ENCODE data around the gene TNS3.
"Not testable (repeated sequence)": the region's sequence is repeated elsewhere in the genome, so short reads cannot be mapped to it uniquely, and the experiment has no call there.

The TNS3 gene

GRCh38 chr7:47581804-47582763 lies at the start of gene TNS3:
TNS3 (minus strand) TSS chr7:47582111; CDS start chr7:47439636, 142,475 bp downstream.
- DNase-seq (ENCODE audit: low spot score) (no peak), FAIRE-seq (no peak)

DNA sequence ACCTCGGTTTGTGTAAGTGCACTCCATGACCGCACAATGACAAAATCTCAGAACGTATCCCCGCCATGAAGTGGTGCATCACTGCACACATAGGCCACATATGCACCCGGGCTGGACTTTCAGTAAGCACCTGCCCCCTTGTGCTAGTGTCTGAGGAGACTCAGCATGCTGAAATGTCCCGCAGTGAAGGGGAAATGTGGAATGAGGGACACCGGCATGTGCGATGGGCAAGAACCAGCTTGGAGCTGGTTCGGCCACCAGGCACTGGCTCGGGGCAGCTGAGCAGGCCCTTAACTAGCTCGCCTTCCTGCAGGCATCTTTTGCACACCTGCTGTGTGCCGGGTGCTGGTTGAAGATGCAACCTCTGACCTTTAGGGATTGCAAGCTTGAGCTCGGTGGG lies 49.8 kb upstream of the TNS3 start:
- DNase-seq (ENCODE audit: low spot score) (no peak), FAIRE-seq (no peak)

- FAIRE-seq (no peak), DNase-seq (ENCODE audit: low spot score) (no peak)
Measured at GRCh38 chr7:47627580-47628283, 45.8 kb upstream of the TNS3 start.

GRCh38 chr7:47625861-47626715 lies 44.2 kb upstream of the TNS3 start:
- no peak for FAIRE-seq
- DNase-seq (ENCODE audit: low spot score): no peak

DNA sequence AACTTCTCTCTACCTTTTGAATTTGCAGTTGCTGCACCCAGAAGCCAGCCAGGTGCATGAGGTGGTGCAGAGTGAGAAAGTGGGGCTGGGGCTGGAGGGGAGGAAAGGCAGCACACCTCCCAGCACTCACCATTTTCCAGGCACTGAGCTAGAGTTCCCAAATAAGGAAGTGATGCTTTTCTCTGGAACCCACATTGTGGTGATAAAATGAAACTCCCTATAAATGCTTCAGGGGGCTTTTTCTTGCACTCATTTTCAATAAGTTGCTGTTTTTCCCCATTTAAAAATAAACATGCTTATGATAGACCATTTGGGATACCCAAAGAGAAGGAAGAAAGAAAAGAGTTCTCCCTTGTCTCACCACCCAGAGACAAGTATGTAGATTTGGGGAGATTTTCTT lies 42.8 kb upstream of the TNS3 start:
- FAIRE-seq (no peak), DNase-seq (ENCODE audit: low spot score) (no peak)

DNA sequence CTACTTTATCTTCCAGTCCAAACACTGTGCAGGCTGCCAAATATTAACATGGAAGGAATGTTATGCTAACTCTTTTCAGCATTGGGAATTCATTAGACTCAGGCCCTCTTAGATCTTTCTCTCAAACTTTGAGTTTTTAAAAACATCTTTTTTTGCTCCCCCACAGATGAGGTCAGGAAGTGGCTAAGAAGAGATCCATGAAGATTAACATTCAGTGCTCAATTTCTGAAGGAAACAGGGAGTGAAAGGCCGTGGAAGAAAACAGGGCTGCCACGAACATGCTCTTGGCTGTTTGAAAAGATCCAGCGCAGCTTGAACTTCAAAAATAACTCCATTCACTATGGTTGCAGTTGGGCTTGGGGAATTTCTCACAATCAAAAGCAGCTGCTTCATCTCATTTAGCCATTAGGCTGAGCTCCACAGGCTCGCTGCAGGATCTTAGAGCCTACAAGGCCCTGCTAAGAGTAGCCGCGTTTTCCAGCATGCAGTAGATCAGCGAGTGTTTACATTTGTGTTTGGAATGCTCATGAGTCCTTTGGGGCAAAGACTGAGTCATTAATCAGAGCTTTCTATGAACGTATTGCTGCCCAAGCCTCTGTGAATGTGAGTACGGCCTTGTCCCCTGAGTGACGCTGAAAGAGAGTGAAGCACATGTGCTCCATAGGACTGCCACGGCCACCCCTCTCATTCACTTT lies 41.2 kb upstream of the TNS3 start:
- FAIRE-seq (no peak), DNase-seq (ENCODE audit: low spot score) (no peak)

DNA sequence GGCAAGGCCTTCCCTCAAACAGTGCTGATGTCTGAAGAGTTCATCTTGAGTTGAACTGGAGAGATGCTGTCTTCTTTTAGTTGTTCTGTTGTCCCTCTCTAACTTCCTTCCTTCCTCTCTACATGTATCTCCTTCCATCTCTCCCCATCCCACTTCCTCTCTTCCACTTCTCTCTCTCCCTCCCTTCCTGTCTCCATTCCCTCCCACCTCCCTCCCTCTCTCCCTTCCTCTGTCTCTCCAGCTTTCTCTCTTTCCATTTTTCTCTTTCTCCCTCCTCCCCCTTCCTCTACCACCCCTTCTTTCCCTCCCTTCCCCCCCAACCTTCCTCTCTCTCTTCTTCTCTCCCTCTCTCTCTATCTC lies 40.7 kb upstream of the TNS3 start:
- DNase-seq (ENCODE audit: low spot score) (no peak), FAIRE-seq (no peak)

DNA sequence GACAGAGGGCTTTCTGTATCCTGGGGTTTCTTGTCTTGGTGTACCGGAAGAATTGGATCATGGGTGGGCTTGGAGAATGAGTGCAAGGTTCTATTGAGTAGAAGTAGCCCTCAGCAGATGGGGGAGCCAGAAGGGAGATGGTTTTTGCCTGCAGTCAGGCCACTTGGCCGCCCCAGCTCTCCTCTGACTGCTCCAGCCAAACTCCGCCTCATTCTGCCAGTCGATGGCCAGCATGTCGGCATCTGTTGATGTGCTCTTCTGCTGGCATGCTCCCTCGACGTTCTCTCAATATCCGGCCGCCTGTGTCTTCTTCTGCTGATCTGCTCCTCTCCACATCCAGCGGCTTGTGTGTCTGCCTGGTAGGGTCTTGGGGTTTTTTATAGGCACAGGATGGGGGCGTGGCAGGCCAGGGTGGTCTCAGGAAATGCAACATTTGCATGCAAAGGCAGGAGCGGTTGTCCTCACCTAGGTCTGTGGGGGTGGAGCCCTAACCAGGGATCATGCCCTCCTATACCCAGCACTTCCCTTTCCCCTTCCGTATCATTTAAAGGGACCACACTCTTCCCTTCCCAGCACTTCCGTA lies 40.2 kb upstream of the TNS3 start:
- DNase-seq (ENCODE audit: low spot score) (no peak), FAIRE-seq (no peak)

- no peak for DNase-seq (ENCODE audit: low spot score)
- no peak for FAIRE-seq
Measured at GRCh38 chr7:47621347-47621746, 39.4 kb upstream of the TNS3 start.

DNA sequence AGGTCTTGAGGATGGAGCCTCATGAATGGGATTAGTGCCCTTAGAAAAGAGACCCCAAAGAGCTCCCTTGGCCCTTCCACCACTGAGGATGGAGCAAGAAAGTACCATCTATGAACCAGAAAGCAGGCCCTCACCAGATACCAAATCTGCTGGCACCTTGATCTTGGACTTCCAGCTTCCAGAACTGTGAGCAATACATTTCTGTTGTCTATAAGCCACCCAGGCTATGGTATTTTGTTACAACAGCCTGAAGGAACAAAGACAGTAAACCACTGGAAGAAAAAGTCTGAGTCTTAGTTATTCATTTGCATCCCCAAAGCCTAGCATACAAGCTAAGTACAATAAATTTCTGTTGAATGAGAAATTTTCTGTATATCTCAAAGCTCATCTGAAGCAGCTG lies 37.9 kb upstream of the TNS3 start:
- FAIRE-seq (no peak), DNase-seq (ENCODE audit: low spot score) (no peak)

- no peak for FAIRE-seq
- DNase-seq (ENCODE audit: low spot score): no peak
Measured at GRCh38 chr7:47617131-47617530, 35.2 kb upstream of the TNS3 start.

DNA sequence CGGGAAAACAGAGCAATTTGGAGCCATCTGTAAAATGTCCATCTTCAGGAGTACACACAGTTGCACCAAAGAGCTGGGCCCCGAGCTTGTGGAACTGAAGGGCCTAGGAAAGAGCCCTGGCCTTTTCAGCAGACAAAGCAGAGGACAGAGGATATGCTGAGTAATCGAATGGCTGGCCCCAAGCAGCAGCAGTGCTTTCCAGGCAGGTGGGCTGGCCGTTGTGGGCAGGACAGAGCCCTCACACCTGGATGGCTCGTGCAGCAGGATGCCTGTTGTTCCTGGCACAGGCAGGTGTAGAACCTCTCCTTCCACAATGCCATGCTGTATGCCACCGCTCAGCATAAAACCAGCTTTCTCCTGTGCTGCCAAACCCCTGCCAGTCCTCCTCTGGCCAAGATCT lies 32.5 kb upstream of the TNS3 start:
- FAIRE-seq (no peak), DNase-seq (ENCODE audit: low spot score) (no peak)

- FAIRE-seq (no peak), DNase-seq (ENCODE audit: low spot score) (no peak)
Measured at GRCh38 chr7:47611045-47611511, 29.2 kb upstream of the TNS3 start.

- FAIRE-seq (no peak), DNase-seq (ENCODE audit: low spot score) (no peak)
Measured at GRCh38 chr7:47610506-47611044, 28.7 kb upstream of the TNS3 start.

GRCh38 chr7:47609803-47610452 lies 28.0 kb upstream of the TNS3 start:
- FAIRE-seq: no peak
- no peak for DNase-seq (ENCODE audit: low spot score)

DNA sequence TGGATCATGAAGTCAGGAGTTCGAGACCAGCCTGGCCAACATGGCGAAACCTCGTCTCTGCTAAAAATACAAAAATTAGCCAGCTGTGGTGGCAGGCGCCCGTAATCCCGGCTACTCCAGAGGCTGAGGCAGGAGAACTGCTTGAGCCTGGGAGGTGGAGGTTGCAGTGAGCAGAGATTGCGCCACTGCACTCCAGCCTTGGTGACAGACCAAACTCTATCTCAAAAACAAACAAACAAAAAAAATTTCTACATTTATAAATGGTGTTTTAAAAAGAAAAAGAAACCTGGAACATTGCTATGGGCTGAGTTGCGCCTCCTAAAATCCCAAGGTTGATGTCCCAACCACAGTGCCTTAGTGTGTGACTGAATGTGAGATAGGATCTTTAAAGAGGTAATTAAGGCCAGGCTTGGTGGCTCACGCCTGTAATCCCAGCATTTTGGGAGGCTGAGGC lies 24.7 kb upstream of the TNS3 start:
- DNase-seq (ENCODE audit: low spot score); FAIRE-seq: not testable (repeated sequence)

GRCh38 chr7:47605816-47606575 lies 24.1 kb upstream of the TNS3 start:
- no peak for DNase-seq (ENCODE audit: low spot score)
- FAIRE-seq: no peak

DNA sequence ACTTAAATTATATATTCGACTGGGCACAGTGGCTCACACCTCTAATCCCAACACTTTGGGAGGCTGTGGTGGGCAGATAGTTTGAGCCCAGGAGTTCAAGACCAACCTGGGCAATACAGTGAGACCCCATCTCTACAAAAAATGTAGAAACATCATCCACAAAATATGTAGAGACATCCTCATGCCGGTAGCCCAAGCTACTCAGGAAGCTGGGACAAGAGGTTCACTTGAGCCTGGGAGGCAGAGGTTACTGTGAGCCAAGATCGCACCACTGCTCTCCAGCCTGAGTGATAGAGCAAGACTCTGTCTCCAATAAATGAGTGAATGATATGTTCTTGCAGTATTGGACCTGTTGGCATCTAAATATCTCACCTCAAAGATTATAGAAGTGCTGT lies 22.6 kb upstream of the TNS3 start:
- FAIRE-seq (no peak), DNase-seq (ENCODE audit: low spot score) (no peak)

All from RCC 7860 (cell line).